ENCODE data around the gene SLC46A2.

Gene SLC46A2

GRCh38 chr9:112866662-112867274, 23.9 kb downstream of the SLC46A2 start:
- H3K4me3 ChIP-seq (ENCODE audit: low read depth, low read length): no peak overlapping the region
- DNase-seq: no peak

GRCh38 chr9:112864982-112865381, 25.7 kb downstream of the SLC46A2 start:
- H3K36me3 ChIP-seq: no peaks in the 10 kb centered on the region
- H3K4me1 ChIP-seq: no peaks in the 10 kb centered on the region
- no peaks in the 10 kb centered on the region for H3K9me3 ChIP-seq
- H3K4me3 ChIP-seq (ENCODE audit: low read depth, low read length): no peak overlapping the region
- no peak for TF ChIP-seq CTCF (IDR thresholded peaks at IDR 0.05; ENCODE audit: low read depth, low read length)
- no peaks in the 10 kb centered on the region for H3K27me3 ChIP-seq
- no peak for DNase-seq

More at GRCh38 chr9:112866662-112867274, 23.9 kb downstream of the SLC46A2 start:
- Histone ChIP-seq H3K27me3 (no peaks in the 10 kb centered on the region), H3K9me3 (no peaks in the 10 kb centered on the region), H3K4me1 (no peaks in the 10 kb centered on the region), H3K36me3 (no peaks in the 10 kb centered on the region)
- no peak for TF ChIP-seq CTCF (IDR thresholded peaks at IDR 0.05; ENCODE audit: low read depth, low read length)

- H3K4me3 ChIP-seq (ENCODE audit: low read depth, low read length): no peak overlapping the region
- DNase-seq: no peak
Observed at GRCh38 chr9:112864403-112864802, 26.3 kb downstream of the SLC46A2 start.

GRCh38 chr9:112863746-112864145, 26.9 kb downstream of the SLC46A2 start:
- H3K27me3 ChIP-seq: no peaks in the 10 kb centered on the region
- no peaks in the 10 kb centered on the region for H3K9me3 ChIP-seq
- no peak for DNase-seq
- no peaks in the 10 kb centered on the region for H3K36me3 ChIP-seq
- TF ChIP-seq CTCF (IDR thresholded peaks at IDR 0.05; ENCODE audit: low read depth, low read length): no peak
- H3K4me3 ChIP-seq (ENCODE audit: low read depth, low read length): no peak overlapping the region
- H3K4me1 ChIP-seq: no peaks in the 10 kb centered on the region

More at GRCh38 chr9:112864403-112864802, 26.3 kb downstream of the SLC46A2 start:
- Histone ChIP-seq H3K9me3 (no peaks in the 10 kb centered on the region), H3K4me1 (no peaks in the 10 kb centered on the region), H3K36me3 (no peaks in the 10 kb centered on the region), H3K27me3 (no peaks in the 10 kb centered on the region)
- no peak for TF ChIP-seq CTCF (IDR thresholded peaks at IDR 0.05; ENCODE audit: low read depth, low read length)

- H3K27me3 ChIP-seq: no peaks in the 10 kb centered on the region
- no peaks in the 10 kb centered on the region for H3K4me1 ChIP-seq
- TF ChIP-seq CTCF (IDR thresholded peaks at IDR 0.05; ENCODE audit: low read depth, low read length): no peak
- no peaks in the 10 kb centered on the region for H3K36me3 ChIP-seq
- no peak overlapping the region for H3K4me3 ChIP-seq (ENCODE audit: low read depth, low read length)
- DNase-seq: no peak
- no peaks in the 10 kb centered on the region for H3K9me3 ChIP-seq
Observed at GRCh38 chr9:112863214-112863613, 27.5 kb downstream of the SLC46A2 start.

- H3K4me3 ChIP-seq (ENCODE audit: low read depth, low read length): no peak overlapping the region
- DNase-seq: no peak
- no peaks in the 10 kb centered on the region for H3K4me1 ChIP-seq
- H3K9me3 ChIP-seq: no peaks in the 10 kb centered on the region
- H3K27me3 ChIP-seq: no peaks in the 10 kb centered on the region
- no peaks in the 10 kb centered on the region for H3K36me3 ChIP-seq
- TF ChIP-seq CTCF (IDR thresholded peaks at IDR 0.05; ENCODE audit: low read depth, low read length): no peak
Observed at GRCh38 chr9:112861638-112862555, 28.8 kb downstream of the SLC46A2 start.
